K562 (cell line): ENCODE measurements around the gene USP35. TPM values are rescaled to one million over a fixed set of nuclear protein-coding genes. Genes with fewer than 3 reads are reported as not detected.

Experiments
- BRD9 ChIP-seq: fragments of 450-650 bp; IDR thresholded peaks from 2 replicates; pipeline ENCODE4 v1.6.1; 2018; ENCODE audit warnings: low read depth; ENCODE audit not compliant: partially characterized antibody
- DPF2 ChIP-seq: fragments of 450-650 bp; IDR thresholded peaks from 2 replicates; pipeline ENCODE4 v1.6.1; 2016
- ETV1 ChIP-seq: fragments of 450-650 bp; conservative IDR thresholded peaks from 2 replicates; pipeline ENCODE4 v1.6.1; 2016; ENCODE audit warnings: missing genetic modification characterization, control low read depth, low read depth, missing compliant biosample characterization
- HDAC2 ChIP-seq: fragments of 450-650 bp; IDR thresholded peaks from 2 replicates; pipeline ENCODE4 v1.6.1; 2016; ENCODE audit warnings: mild to moderate bottlenecking
- MAZ ChIP-seq, 2 experiments: fragments of 450-650 bp in 1 of 2; sonication (generic) in 1 of 2; formaldehyde crosslinking; IDR thresholded peaks in 1 of 2; conservative IDR thresholded peaks in 1 of 2; 2 replicates each; pipeline versions ENCODE4 v1.4.0 to v1.5.0; 2020; ENCODE audit warnings: mild to moderate bottlenecking in 1 of 2, missing genetic modification reagents in 1 of 2
- SMC3 ChIP-seq: conservative IDR thresholded peaks from 2 replicates; pipeline ENCODE4 v1.6.1; 2011; ENCODE audit warnings: low read depth, low read length, improper control_type of control experiment; ENCODE audit not compliant: insufficient read depth
- TCF3 ChIP-seq: sonication (generic); formaldehyde crosslinking; IDR thresholded peaks from 2 replicates; pipeline ENCODE4 v1.4.0; 2020; ENCODE audit warnings: mild to moderate bottlenecking, missing genetic modification reagents
- polyA plus RNA-seq, 8 experiments: library from polyadenylated mRNA; depleted of rRNA in 4 of 8; stranded (reverse) in 5 of 8; unstranded in 3 of 8; fragments of >200 nt; fragmentation: Nextera tagmentation in 2 of 8; fragmentation: Illumina TruSeq in 1 of 8; extraction: Ambion mirVana in 2 of 8; extraction: Trizol in 1 of 8; gene quantifications; 2 replicates each; pipeline versions ENCODE4 v1.2.1 to v1.2.3, GENCODE V29; 2011 to 2014; ENCODE audit warnings: inconsistent platforms in 1 of 8, missing spikeins in 1 of 8
- total RNA-seq, 7 experiments: library from RNA; depleted of rRNA in 6 of 7; stranded (reverse); fragments of >200 nt in 6 of 7; fragmentation: Illumina TruSeq in 2 of 7; extraction: Trizol in 2 of 7; gene quantifications; 2 replicates each; pipeline versions ENCODE4 v1.2.1 to v1.2.3, GENCODE V29; 2011 to 2021; ENCODE audit warnings: low replicate concordance in 1 of 7
- TF ChIP-seq, protein P1 (sequence below): IDR thresholded peaks from 3 replicates; pipeline ENCODE4 v1.6.1; 2011; ENCODE audit warnings: borderline replicate concordance, mild to moderate bottlenecking, moderate library complexity; ENCODE audit not compliant: insufficient read length; ENCODE audit errors: extremely low read depth
- TF ChIP-seq, protein P2 (sequence below): sonication (generic); formaldehyde crosslinking; IDR thresholded peaks from 2 replicates; pipeline ENCODE4 v1.8.0; 2022; ENCODE audit warnings: mild to moderate bottlenecking, missing genetic modification reagents
- TF ChIP-seq, protein P3 (sequence below): fragments of 450-650 bp; IDR thresholded peaks from 2 replicates; pipeline ENCODE4 v1.6.1; 2016; ENCODE audit warnings: missing biosample characterization, missing genetic modification characterization
- TF ChIP-seq, protein P4 (sequence below): sonication (generic); formaldehyde crosslinking; IDR thresholded peaks from 2 replicates; pipeline ENCODE4 v1.8.1; 2023; ENCODE audit warnings: missing genetic modification reagents, mild to moderate bottlenecking, borderline replicate concordance
- TF ChIP-seq, protein P5 (sequence below): fragments of 250-450 bp; sonication (Bioruptor Pico); IDR thresholded peaks from 2 replicates; pipeline ENCODE4 v1.9.0; 2021; ENCODE audit warnings: mild to moderate bottlenecking, inconsistent platforms

Gene USP35
- total and polyA plus RNA-seq, 9 of the 15 experiments (the other 6 are each of a cell fraction or from before 2014, with no cell fraction given): 0.01 to 4.8 (median 3.6) TPM

DNA sequence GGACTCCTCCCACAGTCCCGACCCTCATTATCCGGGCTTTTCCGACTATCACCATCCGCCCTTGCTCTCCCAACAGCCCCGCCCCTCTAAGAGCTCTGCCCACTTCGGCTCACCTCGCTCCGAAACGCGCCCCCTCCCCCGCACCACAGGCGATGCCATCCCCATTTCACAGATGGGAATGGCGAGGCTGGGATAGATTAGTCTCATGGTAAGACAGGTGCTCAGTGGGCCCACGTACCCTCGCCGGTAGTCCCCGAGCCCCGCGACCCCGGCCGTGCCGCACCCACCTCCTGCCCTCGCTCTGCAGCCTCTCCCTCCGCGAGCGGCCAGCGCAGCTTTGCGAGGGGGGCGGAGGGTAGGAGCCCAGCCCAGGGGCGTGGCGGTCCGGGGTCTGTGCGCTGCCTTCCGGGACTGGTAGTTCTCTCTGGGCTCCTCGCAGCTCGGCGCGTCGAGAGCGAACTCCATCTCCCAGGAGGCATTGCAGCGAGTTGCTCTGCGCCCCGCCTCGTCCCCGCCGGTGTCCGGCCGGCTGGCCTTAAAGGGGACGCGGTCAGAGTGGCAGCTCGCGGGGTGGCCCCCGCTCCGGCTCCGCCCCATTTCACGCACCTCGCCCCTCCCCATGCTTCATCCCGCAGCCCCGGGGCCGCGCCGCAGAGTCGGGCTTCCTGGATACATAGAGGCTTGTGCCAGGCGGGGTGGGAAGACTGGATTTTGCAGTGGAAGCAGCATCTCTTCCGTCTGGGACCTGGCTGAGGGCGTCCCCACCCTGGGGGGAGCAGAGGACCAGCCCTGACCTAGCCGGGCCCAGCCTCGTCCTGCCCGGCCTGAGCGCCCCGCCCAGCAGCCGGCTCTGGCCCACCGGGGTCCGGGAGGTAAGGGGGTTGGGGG, at the start of gene USP35, which contains the start of gene KCTD21 (continued):
- TF ChIP-seq, protein P1, sequence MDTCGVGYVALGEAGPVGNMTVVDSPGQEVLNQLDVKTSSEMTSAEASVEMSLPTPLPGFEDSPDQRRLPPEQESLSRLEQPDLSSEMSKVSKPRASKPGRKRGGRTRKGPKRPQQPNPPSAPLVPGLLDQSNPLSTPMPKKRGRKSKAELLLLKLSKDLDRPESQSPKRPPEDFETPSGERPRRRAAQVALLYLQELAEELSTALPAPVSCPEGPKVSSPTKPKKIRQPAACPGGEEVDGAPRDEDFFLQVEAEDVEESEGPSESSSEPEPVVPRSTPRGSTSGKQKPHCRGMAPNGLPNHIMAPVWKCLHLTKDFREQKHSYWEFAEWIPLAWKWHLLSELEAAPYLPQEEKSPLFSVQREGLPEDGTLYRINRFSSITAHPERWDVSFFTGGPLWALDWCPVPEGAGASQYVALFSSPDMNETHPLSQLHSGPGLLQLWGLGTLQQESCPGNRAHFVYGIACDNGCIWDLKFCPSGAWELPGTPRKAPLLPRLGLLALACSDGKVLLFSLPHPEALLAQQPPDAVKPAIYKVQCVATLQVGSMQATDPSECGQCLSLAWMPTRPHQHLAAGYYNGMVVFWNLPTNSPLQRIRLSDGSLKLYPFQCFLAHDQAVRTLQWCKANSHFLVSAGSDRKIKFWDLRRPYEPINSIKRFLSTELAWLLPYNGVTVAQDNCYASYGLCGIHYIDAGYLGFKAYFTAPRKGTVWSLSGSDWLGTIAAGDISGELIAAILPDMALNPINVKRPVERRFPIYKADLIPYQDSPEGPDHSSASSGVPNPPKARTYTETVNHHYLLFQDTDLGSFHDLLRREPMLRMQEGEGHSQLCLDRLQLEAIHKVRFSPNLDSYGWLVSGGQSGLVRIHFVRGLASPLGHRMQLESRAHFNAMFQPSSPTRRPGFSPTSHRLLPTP: no peak
- TF ChIP-seq, protein P2, sequence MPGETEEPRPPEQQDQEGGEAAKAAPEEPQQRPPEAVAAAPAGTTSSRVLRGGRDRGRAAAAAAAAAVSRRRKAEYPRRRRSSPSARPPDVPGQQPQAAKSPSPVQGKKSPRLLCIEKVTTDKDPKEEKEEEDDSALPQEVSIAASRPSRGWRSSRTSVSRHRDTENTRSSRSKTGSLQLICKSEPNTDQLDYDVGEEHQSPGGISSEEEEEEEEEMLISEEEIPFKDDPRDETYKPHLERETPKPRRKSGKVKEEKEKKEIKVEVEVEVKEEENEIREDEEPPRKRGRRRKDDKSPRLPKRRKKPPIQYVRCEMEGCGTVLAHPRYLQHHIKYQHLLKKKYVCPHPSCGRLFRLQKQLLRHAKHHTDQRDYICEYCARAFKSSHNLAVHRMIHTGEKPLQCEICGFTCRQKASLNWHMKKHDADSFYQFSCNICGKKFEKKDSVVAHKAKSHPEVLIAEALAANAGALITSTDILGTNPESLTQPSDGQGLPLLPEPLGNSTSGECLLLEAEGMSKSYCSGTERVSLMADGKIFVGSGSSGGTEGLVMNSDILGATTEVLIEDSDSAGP (CRISPR knock-in tag): peak; percentile 99
- TF ChIP-seq DPF2 (peak; percentile 41; the same call in 1 of the 2 replicates), TCF3 (CRISPR knock-in tag) (peak; percentile 46), MAZ (CRISPR knock-in tag; conservative IDR thresholded peaks at IDR 0.05 in 1 of 2, IDR thresholded peaks at IDR 0.05 in 1 of 2) (peak; percentile 96 to 97), HDAC2 (peak; percentile 100), ETV1 (0 out of 2 replicates have a peak, but pooled peaks have one; percentile 4), SMC3 (no peak), BRD9 (peak; percentile 61)
- TF ChIP-seq, protein P3, sequence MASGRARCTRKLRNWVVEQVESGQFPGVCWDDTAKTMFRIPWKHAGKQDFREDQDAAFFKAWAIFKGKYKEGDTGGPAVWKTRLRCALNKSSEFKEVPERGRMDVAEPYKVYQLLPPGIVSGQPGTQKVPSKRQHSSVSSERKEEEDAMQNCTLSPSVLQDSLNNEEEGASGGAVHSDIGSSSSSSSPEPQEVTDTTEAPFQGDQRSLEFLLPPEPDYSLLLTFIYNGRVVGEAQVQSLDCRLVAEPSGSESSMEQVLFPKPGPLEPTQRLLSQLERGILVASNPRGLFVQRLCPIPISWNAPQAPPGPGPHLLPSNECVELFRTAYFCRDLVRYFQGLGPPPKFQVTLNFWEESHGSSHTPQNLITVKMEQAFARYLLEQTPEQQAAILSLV (tag): no peak
- TF ChIP-seq, protein P4, sequence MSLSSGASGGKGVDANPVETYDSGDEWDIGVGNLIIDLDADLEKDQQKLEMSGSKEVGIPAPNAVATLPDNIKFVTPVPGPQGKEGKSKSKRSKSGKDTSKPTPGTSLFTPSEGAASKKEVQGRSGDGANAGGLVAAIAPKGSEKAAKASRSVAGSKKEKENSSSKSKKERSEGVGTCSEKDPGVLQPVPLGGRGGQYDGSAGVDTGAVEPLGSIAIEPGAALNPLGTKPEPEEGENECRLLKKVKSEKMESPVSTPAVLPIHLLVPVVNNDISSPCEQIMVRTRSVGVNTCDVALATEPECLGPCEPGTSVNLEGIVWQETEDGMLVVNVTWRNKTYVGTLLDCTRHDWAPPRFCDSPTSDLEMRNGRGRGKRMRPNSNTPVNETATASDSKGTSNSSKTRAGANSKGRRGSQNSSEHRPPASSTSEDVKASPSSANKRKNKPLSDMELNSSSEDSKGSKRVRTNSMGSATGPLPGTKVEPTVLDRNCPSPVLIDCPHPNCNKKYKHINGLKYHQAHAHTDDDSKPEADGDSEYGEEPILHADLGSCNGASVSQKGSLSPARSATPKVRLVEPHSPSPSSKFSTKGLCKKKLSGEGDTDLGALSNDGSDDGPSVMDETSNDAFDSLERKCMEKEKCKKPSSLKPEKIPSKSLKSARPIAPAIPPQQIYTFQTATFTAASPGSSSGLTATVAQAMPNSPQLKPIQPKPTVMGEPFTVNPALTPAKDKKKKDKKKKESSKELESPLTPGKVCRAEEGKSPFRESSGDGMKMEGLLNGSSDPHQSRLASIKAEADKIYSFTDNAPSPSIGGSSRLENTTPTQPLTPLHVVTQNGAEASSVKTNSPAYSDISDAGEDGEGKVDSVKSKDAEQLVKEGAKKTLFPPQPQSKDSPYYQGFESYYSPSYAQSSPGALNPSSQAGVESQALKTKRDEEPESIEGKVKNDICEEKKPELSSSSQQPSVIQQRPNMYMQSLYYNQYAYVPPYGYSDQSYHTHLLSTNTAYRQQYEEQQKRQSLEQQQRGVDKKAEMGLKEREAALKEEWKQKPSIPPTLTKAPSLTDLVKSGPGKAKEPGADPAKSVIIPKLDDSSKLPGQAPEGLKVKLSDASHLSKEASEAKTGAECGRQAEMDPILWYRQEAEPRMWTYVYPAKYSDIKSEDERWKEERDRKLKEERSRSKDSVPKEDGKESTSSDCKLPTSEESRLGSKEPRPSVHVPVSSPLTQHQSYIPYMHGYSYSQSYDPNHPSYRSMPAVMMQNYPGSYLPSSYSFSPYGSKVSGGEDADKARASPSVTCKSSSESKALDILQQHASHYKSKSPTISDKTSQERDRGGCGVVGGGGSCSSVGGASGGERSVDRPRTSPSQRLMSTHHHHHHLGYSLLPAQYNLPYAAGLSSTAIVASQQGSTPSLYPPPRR: 0 out of 2 replicates have a peak, but pooled peaks have one; percentile 70
- TF ChIP-seq, protein P5, sequence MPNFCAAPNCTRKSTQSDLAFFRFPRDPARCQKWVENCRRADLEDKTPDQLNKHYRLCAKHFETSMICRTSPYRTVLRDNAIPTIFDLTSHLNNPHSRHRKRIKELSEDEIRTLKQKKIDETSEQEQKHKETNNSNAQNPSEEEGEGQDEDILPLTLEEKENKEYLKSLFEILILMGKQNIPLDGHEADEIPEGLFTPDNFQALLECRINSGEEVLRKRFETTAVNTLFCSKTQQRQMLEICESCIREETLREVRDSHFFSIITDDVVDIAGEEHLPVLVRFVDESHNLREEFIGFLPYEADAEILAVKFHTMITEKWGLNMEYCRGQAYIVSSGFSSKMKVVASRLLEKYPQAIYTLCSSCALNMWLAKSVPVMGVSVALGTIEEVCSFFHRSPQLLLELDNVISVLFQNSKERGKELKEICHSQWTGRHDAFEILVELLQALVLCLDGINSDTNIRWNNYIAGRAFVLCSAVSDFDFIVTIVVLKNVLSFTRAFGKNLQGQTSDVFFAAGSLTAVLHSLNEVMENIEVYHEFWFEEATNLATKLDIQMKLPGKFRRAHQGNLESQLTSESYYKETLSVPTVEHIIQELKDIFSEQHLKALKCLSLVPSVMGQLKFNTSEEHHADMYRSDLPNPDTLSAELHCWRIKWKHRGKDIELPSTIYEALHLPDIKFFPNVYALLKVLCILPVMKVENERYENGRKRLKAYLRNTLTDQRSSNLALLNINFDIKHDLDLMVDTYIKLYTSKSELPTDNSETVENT (CRISPR knock-in tag): 0 out of 2 replicates have a peak, but pooled peaks have one; percentile 42
